HG03457 (cell line): Measurements from ENCODE around the gene DCAF17.
"Not testable (repeated sequence)": the region's sequence is repeated elsewhere in the genome, so short reads cannot be mapped to it uniquely, and the experiment has no call there.

Source experiments
- ATAC-seq: cut with Tn5 transposase; IDR thresholded peaks from one replicate; pipeline ENCODE4 v1.9.1; 2021; ENCODE audit warnings: moderate number of reproducible peaks; ENCODE audit not compliant: unreplicated experiment

DCAF17 gene

GRCh38 chr2:171451074-171451473 lies 17.0 kb downstream of the DCAF17 start:
- ATAC-seq, result no peak

GRCh38 chr2:171452773-171453172 lies 18.7 kb downstream of the DCAF17 start:
- ATAC-seq, result no peak

- no peak for ATAC-seq
Measured at GRCh38 chr2:171459498-171459897, 25.5 kb downstream of the DCAF17 start.

- no peak for ATAC-seq
Measured at GRCh38 chr2:171460537-171460936, 26.5 kb downstream of the DCAF17 start.

GRCh38 chr2:171469176-171469575 lies 35.1 kb downstream of the DCAF17 start:
- no peak for ATAC-seq

- no peak for ATAC-seq
Measured at GRCh38 chr2:171470129-171470528, 36.1 kb downstream of the DCAF17 start.

- ATAC-seq, result no peak
Measured at GRCh38 chr2:171475979-171476378, 42.0 kb downstream of the DCAF17 start.

GRCh38 chr2:171478345-171478744 lies 44.3 kb downstream of the DCAF17 start:
- no peak for ATAC-seq

- ATAC-seq, result no peak
Measured at GRCh38 chr2:171479154-171479814, 45.3 kb downstream of the DCAF17 start.

GRCh38 chr2:171480908-171481307 lies 46.9 kb downstream of the DCAF17 start:
- no peak for ATAC-seq

- no peak for ATAC-seq
Measured at GRCh38 chr2:171482308-171482707, 48.3 kb downstream of the DCAF17 start.

- ATAC-seq, result no peak
Measured at GRCh38 chr2:171482877-171483276, 48.9 kb downstream of the DCAF17 start.

GRCh38 chr2:171483793-171484192 lies 49.8 kb downstream of the DCAF17 start:
- ATAC-seq, result no peak

GRCh38 chr2:171485116-171485515 lies 51.1 kb downstream of the DCAF17 start:
- ATAC-seq, result no peak

- ATAC-seq, result no peak
Measured at GRCh38 chr2:171487201-171487600, 53.2 kb downstream of the DCAF17 start.

- ATAC-seq, result no peak
Measured at GRCh38 chr2:171487803-171488259, 53.8 kb downstream of the DCAF17 start.

GRCh38 chr2:171490577-171490976 lies 56.6 kb downstream of the DCAF17 start:
- no peak for ATAC-seq

- ATAC-seq, result no peak
Measured at GRCh38 chr2:171491292-171491691, 57.3 kb downstream of the DCAF17 start.

GRCh38 chr2:171492664-171493063 lies 58.6 kb downstream of the DCAF17 start:
- ATAC-seq, result no peak

- not testable (repeated sequence) for ATAC-seq
Measured at GRCh38 chr2:171497664-171498063, 63.6 kb downstream of the DCAF17 start.

- no peak for ATAC-seq
Measured at GRCh38 chr2:171505374-171505773, 71.3 kb downstream of the DCAF17 start.

- peak; percentile 62 for ATAC-seq
Measured at GRCh38 chr2:171509945-171510731, 76.1 kb downstream of the DCAF17 start.
